HepG2 (cell line): ENCODE measurements around the gene SUCLG1. TPM values are rescaled to one million over a fixed set of nuclear protein-coding genes. Genes with fewer than 3 reads are reported as not detected.

Source experiments
- ATAC-seq: fragments of 200-7000 bp; cut with Tn5 transposase; 3 replicates; pipeline ENCODE4 v1.9.1; 2020; ENCODE audit warnings: mild to moderate bottlenecking, moderate library complexity
- Bru-seq: library from RNA; stranded (reverse); fragments of 400-500 nt; gene quantifications from one replicate; lab custom pipeline; 2021; lab: Mats Ljungman, UMichigan
- BruChase-seq, 2 experiments: library from RNA; stranded (reverse); fragments of 400-500 nt; gene quantifications; one replicate each; lab custom pipeline; 2021; lab: Mats Ljungman, UMichigan
- BruUV-seq: library from RNA; stranded (reverse); fragments of 400-500 nt; replicated peaks from 2 replicates; lab custom pipeline; 2021; lab: Mats Ljungman, UMichigan
- CTCF ChIA-PET: fragments of 300-600 bp; formaldehyde crosslinking; extraction: SDS; loops from one replicate; lab custom pipeline; 2021; ENCODE audit warnings: low total read pairs, inconsistent platforms, low intra/inter-chr PET ratio; lab: Yijun Ruan, JAX
- POLR2A ChIA-PET: fragments of 350-600 bp; sonication (Branson Sonifier 250); formaldehyde crosslinking; loops from one replicate; lab custom pipeline; 2020; ENCODE audit warnings: antibody characterized with exemption, inconsistent platforms; lab: Yijun Ruan, JAX
- DNase-seq: peaks from one replicate; pipeline ENCODE4 v3.0.0-alpha.2; 2015; ENCODE audit warnings: low spot score
- FAIRE-seq: peaks from 3 replicates; lab custom pipeline; 2011; peaks lifted over from hg19 to GRCh38; lab: Jason Lieb, UNC
- H2AFZ ChIP-seq: one replicate; pipeline ENCODE4 v1.6.1; 2011; ENCODE audit warnings: low read length, inconsistent platforms
- H3K27ac ChIP-seq: fragments of 300-600 bp; 3 replicates; pipeline ENCODE4 v1.8.0; 2011; ENCODE audit warnings: mixed run types, mild to moderate bottlenecking, mixed read lengths, low read length, inconsistent platforms; ENCODE audit not compliant: insufficient read depth; ENCODE audit errors: extremely low read length
- H3K27me3 ChIP-seq, 2 experiments: fragments of 200-600 bp in 1 of 2; 2 replicates in 1 of 2; 3 replicates in 1 of 2; pipeline versions ENCODE4 v1.6.0 to v1.8.0; 2011; ENCODE audit warnings: low read length in 2 of 2, mild to moderate bottlenecking in 2 of 2, moderate library complexity in 2 of 2, inconsistent platforms in 1 of 2; ENCODE audit not compliant: insufficient read depth in 2 of 2, control insufficient read depth in 1 of 2
- H3K36me3 ChIP-seq, 2 experiments: fragments of 200-600 bp in 1 of 2; replicated peaks in 1 of 2; 2 replicates in 1 of 2; 3 replicates in 1 of 2; pipeline versions ENCODE4 v1.5.1 to v1.8.0; 2011; ENCODE audit warnings: low read length in 2 of 2, inconsistent platforms in 1 of 2; ENCODE audit not compliant: insufficient read depth in 2 of 2, control insufficient read depth in 1 of 2
- H3K4me1 ChIP-seq: 2 replicates; pipeline ENCODE4 v1.5.1; 2012; ENCODE audit warnings: low read length, inconsistent platforms; ENCODE audit not compliant: insufficient read depth
- H3K4me2 ChIP-seq: 2 replicates; pipeline ENCODE4 v1.6.0; 2011; ENCODE audit warnings: low read depth, low read length, inconsistent platforms
- H3K4me3 ChIP-seq, 3 experiments: fragments of 200-600 bp in 1 of 3; sonication (generic), shearing (Covaris generic) in 1 of 3; replicated peaks in 1 of 3; 2 replicates each; pipeline ENCODE4 v1.5.1; 2011 to 2016; ENCODE audit warnings: low read length in 3 of 3, inconsistent platforms in 2 of 3, low read depth in 2 of 3, mild to moderate bottlenecking in 2 of 3, control low read depth in 1 of 3, mixed read lengths in 1 of 3; ENCODE audit not compliant: insufficient read depth in 1 of 3
- H3K79me2 ChIP-seq: one replicate; pipeline ENCODE4 v1.6.1; 2011; ENCODE audit warnings: low read length, inconsistent platforms; ENCODE audit not compliant: insufficient read depth
- H3K9ac ChIP-seq: 2 replicates; pipeline ENCODE4 v1.6.0; 2011; ENCODE audit warnings: mild to moderate bottlenecking, low read depth, low read length, inconsistent platforms; ENCODE audit not compliant: insufficient read depth
- H3K9me3 ChIP-seq: 2 replicates; pipeline ENCODE4 v1.5.1; 2012; ENCODE audit warnings: mild to moderate bottlenecking, low read length
- H4K20me1 ChIP-seq: 2 replicates; pipeline ENCODE4 v1.6.0; 2011; ENCODE audit warnings: inconsistent platforms, mild to moderate bottlenecking, low read length, moderate library complexity; ENCODE audit not compliant: insufficient read depth
- ASH2L ChIP-seq: fragments of 300-600, 200-600 bp; sonication (generic); IDR thresholded peaks from 2 replicates; pipeline ENCODE4 v1.7.0; 2017; ENCODE audit warnings: low read depth, mild to moderate bottlenecking, moderate library complexity, mixed read lengths, low read length; ENCODE audit not compliant: insufficient read length
- ELF4 ChIP-seq: sonication (generic); formaldehyde crosslinking; IDR thresholded peaks from 2 replicates; pipeline ENCODE4 v1.5.0; 2020; ENCODE audit warnings: missing genetic modification reagents, mild to moderate bottlenecking, moderate library complexity, borderline replicate concordance
- GATAD1 ChIP-seq: IDR thresholded peaks from 2 replicates; pipeline ENCODE4 v1.6.1; 2016; ENCODE audit warnings: missing genetic modification reagents, missing compliant biosample characterization
- GFI1 ChIP-seq: sonication (generic); formaldehyde crosslinking; IDR thresholded peaks from 2 replicates; pipeline ENCODE4 v1.5.0; 2020; ENCODE audit warnings: missing genetic modification reagents, mild to moderate bottlenecking, borderline replicate concordance
- KLF6 ChIP-seq: IDR thresholded peaks from 2 replicates; pipeline ENCODE4 v1.8.0; 2016; ENCODE audit warnings: missing biosample characterization, missing genetic modification reagents
- POGZ ChIP-seq: sonication (generic); formaldehyde crosslinking; IDR thresholded peaks from 2 replicates; pipeline ENCODE4 v1.4.0; 2020; ENCODE audit warnings: mild to moderate bottlenecking, missing genetic modification reagents
- RBM22 ChIP-seq: fragments of 200-400 bp; formaldehyde crosslinking; optimal IDR thresholded peaks from 2 replicates; pipeline ENCODE3; 2017; ENCODE audit warnings: mild to moderate bottlenecking, low read length, moderate library complexity
- SRSF9 ChIP-seq: fragments of 200-400 bp; formaldehyde crosslinking; IDR thresholded peaks from 2 replicates; pipeline ENCODE4 v1.6.1; 2018; ENCODE audit warnings: borderline replicate concordance, mild to moderate bottlenecking, low read depth, low read length; ENCODE audit not compliant: insufficient read depth, poor library complexity, severe bottlenecking
- ZNF652 ChIP-seq: IDR thresholded peaks from 2 replicates; pipeline ENCODE4 v1.6.1; 2016; ENCODE audit warnings: low read depth, borderline replicate concordance
- WGBS: methylation state at CpG from one replicate; pipeline ENCODE4 v1.1.6; 2017; ENCODE audit warnings: low lambda C conversion rate; 5-methylcytosine and 5-hydroxymethylcytosine counted together
- in situ Hi-C: cut with HindIII; loops from 2 replicates; pipeline ENCODE4 v1.10.0; 2017; ENCODE audit warnings: low pct_unique_long_range_greater_than_20kb; ENCODE audit not compliant: extremely low pct_ligation_motif_present
- intact Hi-C: fragments of 100-400 bp; cut with micrococcal nuclease; formaldehyde crosslinking; loops from one replicate; pipeline ENCODE4 v1.10.0; 2022; ENCODE audit not compliant: unreplicated experiment
- long read RNA-seq, 2 experiments: library from RNA in 1 of 2; library from polyadenylated mRNA in 1 of 2; stranded (forward) in 1 of 2; unstranded in 1 of 2; transcript quantifications; one replicate each; pipeline ENCODE4 v2.0.0, GENCODE V29; 2019 to 2022
- polyA minus RNA-seq, 3 experiments: library from RNA; depleted of rRNA, polyadenylated mRNA; stranded (reverse); fragments of >200 nt; gene quantifications; 2 replicates each; pipeline ENCODE4 v1.2.3, GENCODE V29; 2011; ENCODE audit warnings: low replicate concordance in 1 of 3
- polyA plus RNA-seq, 8 experiments: library from polyadenylated mRNA; depleted of rRNA in 3 of 8; stranded (reverse) in 7 of 8; unstranded in 1 of 8; fragments of >200 nt; fragmentation: Illumina TruSeq in 4 of 8; extraction: Trizol in 4 of 8; gene quantifications; 2 replicates each; pipeline versions ENCODE4 v1.2.1 to v1.2.3, GENCODE V29; 2011 to 2016; ENCODE audit warnings: low read depth in 4 of 8, missing spikeins in 1 of 8, mixed read lengths in 1 of 8; ENCODE audit not compliant: insufficient read depth in 1 of 8
- total RNA-seq, 5 experiments: library from RNA; depleted of rRNA; stranded (reverse); fragments of >200 nt; fragmentation: Illumina TruSeq; extraction: Trizol; gene quantifications; 2 replicates each; pipeline ENCODE4 v1.2.3, GENCODE V29; 2016; ENCODE audit warnings: low read depth in 1 of 5
- TF ChIP-seq, protein P1 (sequence below): sonication (generic); formaldehyde crosslinking; IDR thresholded peaks from 2 replicates; pipeline ENCODE4 v1.5.0; 2020; ENCODE audit warnings: mild to moderate bottlenecking, missing genetic modification reagents
- TF ChIP-seq, protein P2 (sequence below): fragments of 450-650 bp; IDR thresholded peaks from 2 replicates; pipeline ENCODE4 v1.6.1; 2017

The SUCLG1 gene
- total RNA-seq (2016; rRNA removed; fragmentation: Illumina TruSeq; extraction: Trizol): 121 and 177 TPM in 2 replicates
- 31.2 TPM in 2 replicates for total RNA-seq (2016; cell fraction: cytosol; rRNA removed; fragmentation: Illumina TruSeq; extraction: Trizol; ENCODE audit: low read depth)
- total RNA-seq (2016; cell fraction: insoluble cytoplasmic fraction; rRNA removed; fragmentation: Illumina TruSeq; extraction: Trizol): 125 and 187 TPM in 2 replicates
- total RNA-seq (2016; cell fraction: membrane; rRNA removed; fragmentation: Illumina TruSeq; extraction: Trizol): 41.6 and 51.0 TPM in 2 replicates
- 69.5 and 70.0 TPM in 2 replicates for total RNA-seq (2016; cell fraction: nucleus; rRNA removed; fragmentation: Illumina TruSeq; extraction: Trizol)
- polyA plus RNA-seq (2011; rRNA removed): 45.3 and 58.7 TPM in 2 replicates
- 39.6 and 47.4 TPM in 2 replicates for polyA plus RNA-seq (2011; cell fraction: cytosol; rRNA removed)
- polyA plus RNA-seq (2011; cell fraction: nucleus; rRNA removed): 26.7 and 26.8 TPM in 2 replicates
- 65.3 and 92.3 TPM in 2 replicates for polyA plus RNA-seq (2012)
- polyA plus RNA-seq (2016; cell fraction: cytosol; fragmentation: Illumina TruSeq; extraction: Trizol; ENCODE audit: low read depth): 25.2 and 26.0 TPM in 2 replicates
- 158 and 174 TPM in 2 replicates for polyA plus RNA-seq (2016; cell fraction: insoluble cytoplasmic fraction; fragmentation: Illumina TruSeq; extraction: Trizol; ENCODE audit: low read depth)
- 35.6 and 36.5 TPM in 2 replicates for polyA plus RNA-seq (2016; cell fraction: membrane; fragmentation: Illumina TruSeq; extraction: Trizol; ENCODE audit: low read depth)
- polyA plus RNA-seq (2016; cell fraction: nucleus; fragmentation: Illumina TruSeq; extraction: Trizol; ENCODE audit: insufficient read depth, low read depth): 85.8 and 89.0 TPM in 2 replicates
- 19.3 and 19.7 TPM in 2 replicates for polyA minus RNA-seq (2011; rRNA and poly(A)+ RNA removed; ENCODE audit: low replicate concordance)
- polyA minus RNA-seq (2011; cell fraction: cytosol; rRNA and poly(A)+ RNA removed): 26.4 and 32.6 TPM in 2 replicates
- polyA minus RNA-seq (2011; cell fraction: nucleus; rRNA and poly(A)+ RNA removed): 38.4 and 44.0 TPM in 2 replicates
- Bru-seq, nascent RNA: percentile 88 among the genes with signal in this experiment
- percentile 82 among the genes with signal in this experiment for BruChase-seq, experiment 1, labeled RNA remaining after a 6-hour chase
- percentile 87 among the genes with signal in this experiment for BruChase-seq, experiment 2, labeled RNA remaining after a 2-hour chase
- long read RNA-seq, experiment 1, transcript SUCLG1-201 (9 exons, 1,475 nt): major isoform, 125 of 158 reads
- long read RNA-seq, experiment 1, partial matches to known transcripts: 27 of 158 reads
- long read RNA-seq, experiment 1, other reads (novel, unspliced or antisense): 3 of 158 reads
- long read RNA-seq, experiment 2, transcript SUCLG1-201 (9 exons, 1,475 nt): major isoform, 160 of 205 reads
- long read RNA-seq, experiment 2, partial matches to known transcripts: 29 of 205 reads
- long read RNA-seq, experiment 2, other reads (novel, unspliced or antisense): 12 of 205 reads

DNA sequence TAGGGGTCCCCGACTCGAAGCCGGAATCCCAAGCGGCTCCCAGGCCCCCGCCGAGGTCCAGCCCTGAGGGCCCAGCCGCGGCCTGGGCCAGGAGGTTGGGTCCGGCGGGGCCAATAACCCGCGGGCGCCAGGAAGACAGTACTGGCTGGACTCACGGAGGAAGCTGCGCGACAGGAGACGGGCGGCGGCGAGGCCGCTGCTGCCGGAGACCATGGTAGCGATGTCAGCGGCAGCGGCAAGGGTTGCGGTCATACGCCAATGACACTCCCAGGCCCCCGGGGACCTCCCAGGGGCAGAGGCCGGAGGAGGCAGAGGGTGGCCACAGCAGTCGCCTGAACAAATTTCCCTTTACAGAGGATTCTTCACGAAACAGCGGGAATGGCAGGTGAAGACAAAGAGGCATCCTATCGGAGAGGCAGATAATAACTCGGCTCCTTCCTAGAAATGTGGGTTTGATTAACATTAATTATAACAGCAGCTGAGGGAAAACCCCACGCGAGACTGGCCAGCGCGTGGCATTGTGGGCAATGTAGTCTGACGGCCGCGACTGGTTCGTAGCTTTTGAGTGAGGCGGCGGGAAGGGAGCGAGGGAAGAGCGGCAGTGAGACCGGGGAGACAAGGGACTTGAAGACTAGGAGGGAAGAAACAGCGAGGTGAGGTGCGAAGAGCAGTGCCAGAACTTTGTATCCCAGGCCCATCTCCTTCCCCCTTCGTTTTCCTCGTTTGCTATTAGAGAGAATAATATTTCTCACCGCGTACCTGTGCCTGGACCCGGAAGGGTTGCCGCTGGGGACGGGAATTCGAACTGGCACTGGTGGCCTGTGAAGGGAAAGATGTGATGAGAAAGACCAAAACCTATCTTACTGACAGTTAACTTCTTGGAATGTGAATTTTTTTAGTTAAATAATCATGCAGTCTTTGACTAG lies at the start of gene SUCLG1:
TSS of gene SUCLG1 (minus strand) at position 263 of the 926 bp plus-strand sequence. CDS start at position 252, 11 bp downstream.
- H3K27ac ChIP-seq: peak within 1 kb of the TSS; percentile 81
- POLR2A ChIA-PET: interaction anchor here (0.6 to 1.7 kb wide), 8 partner anchors 9 to 461 kb away, joined by 3 to 5 read pairs (median 5); no protein-coding TSS in a partner anchor
- DNase-seq (peak; percentile 79), FAIRE-seq (peak; percentile 64), ATAC-seq (peak; percentile 95)
- H4K20me1 ChIP-seq: no peaks in the 10 kb centered on the region
- peak within 1 kb of the TSS; percentile 81 for H3K9ac ChIP-seq
- H3K27me3 ChIP-seq: no peaks in the 10 kb centered on the region; a peak in 1 of 5 replicates
- H3K36me3 ChIP-seq: peaks cover 0 to 5% of the 10 kb centered on the region in 2 experiments; a peak in 2 of 5 replicates
- peak within 1 kb of the TSS; percentile 81 for H3K4me2 ChIP-seq
- H2AFZ ChIP-seq: peak within 1 kb of the TSS; percentile 91
- in situ Hi-C loops (no loop called here), intact Hi-C loops (loop anchor here (2.0 kb wide), 2 partner anchors 28 to 162 kb away; no protein-coding TSS in a partner anchor)
- WGBS: under 1% methylated on average over 51 of the region's 57 CpGs
- peak within 1 kb of the TSS; percentile 86 to 92 (median 90) for H3K4me3 ChIP-seq
- BruUV-seq: no TSS peak
- peaks cover 63% of the 10 kb centered on the region for H3K4me1 ChIP-seq
- H3K9me3 ChIP-seq: no peaks in the 10 kb centered on the region
- CTCF ChIA-PET: no interaction called here
- peaks cover 38% of the 10 kb centered on the region for H3K79me2 ChIP-seq
- no peak for TF ChIP-seq ZNF652
- TF ChIP-seq RBM22: no peak
- 0 out of 2 replicates have a peak, but pooled peaks have one; percentile 28 for TF ChIP-seq POGZ (CRISPR knock-in tag)
- peak; percentile 88 for TF ChIP-seq GATAD1
- no peak; the same call in 1 of the 2 replicates for TF ChIP-seq KLF6 (CRISPR knock-in tag)
- peak; percentile 99 for TF ChIP-seq ASH2L
- TF ChIP-seq, protein P1, sequence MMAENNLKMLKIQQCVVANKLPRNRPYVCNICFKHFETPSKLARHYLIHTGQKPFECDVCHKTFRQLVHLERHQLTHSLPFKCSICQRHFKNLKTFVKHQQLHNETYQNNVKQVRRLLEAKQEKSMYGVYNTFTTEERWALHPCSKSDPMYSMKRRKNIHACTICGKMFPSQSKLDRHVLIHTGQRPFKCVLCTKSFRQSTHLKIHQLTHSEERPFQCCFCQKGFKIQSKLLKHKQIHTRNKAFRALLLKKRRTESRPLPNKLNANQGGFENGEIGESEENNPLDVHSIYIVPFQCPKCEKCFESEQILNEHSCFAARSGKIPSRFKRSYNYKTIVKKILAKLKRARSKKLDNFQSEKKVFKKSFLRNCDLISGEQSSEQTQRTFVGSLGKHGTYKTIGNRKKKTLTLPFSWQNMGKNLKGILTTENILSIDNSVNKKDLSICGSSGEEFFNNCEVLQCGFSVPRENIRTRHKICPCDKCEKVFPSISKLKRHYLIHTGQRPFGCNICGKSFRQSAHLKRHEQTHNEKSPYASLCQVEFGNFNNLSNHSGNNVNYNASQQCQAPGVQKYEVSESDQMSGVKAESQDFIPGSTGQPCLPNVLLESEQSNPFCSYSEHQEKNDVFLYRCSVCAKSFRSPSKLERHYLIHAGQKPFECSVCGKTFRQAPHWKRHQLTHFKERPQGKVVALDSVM (CRISPR knock-in tag): peak; percentile 52; the same call in 1 of the 2 replicates
- no peak for TF ChIP-seq ELF4 (CRISPR knock-in tag)
- no peak for TF ChIP-seq GFI1 (CRISPR knock-in tag)
- TF ChIP-seq SRSF9: no peak
- TF ChIP-seq, protein P2, sequence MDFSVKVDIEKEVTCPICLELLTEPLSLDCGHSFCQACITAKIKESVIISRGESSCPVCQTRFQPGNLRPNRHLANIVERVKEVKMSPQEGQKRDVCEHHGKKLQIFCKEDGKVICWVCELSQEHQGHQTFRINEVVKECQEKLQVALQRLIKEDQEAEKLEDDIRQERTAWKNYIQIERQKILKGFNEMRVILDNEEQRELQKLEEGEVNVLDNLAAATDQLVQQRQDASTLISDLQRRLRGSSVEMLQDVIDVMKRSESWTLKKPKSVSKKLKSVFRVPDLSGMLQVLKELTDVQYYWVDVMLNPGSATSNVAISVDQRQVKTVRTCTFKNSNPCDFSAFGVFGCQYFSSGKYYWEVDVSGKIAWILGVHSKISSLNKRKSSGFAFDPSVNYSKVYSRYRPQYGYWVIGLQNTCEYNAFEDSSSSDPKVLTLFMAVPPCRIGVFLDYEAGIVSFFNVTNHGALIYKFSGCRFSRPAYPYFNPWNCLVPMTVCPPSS: no peak
